ENCODE results near the gene RASAL1.
A peak's percentile ranks its signal among the peaks of the same experiment; 100 is the strongest.

Gene RASAL1

DNA sequence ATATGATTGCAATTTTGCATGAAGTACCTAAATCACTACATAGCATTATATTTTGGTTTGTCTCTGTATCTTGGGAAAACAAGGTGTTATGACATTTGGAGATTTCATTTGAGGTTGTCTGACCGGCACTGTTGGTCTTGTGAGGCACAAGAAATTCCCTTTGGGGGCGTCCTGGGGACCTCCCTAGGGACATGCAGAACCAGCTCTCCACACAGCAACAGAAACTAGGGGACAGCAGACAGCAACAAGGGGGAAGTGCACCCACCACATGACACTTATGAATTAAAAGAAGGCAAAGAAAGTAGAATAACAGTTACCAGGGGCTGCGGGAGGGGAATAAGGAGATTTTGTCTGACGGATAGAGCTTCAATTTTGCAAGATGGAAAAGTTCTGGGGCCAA is 35.4 kb upstream of the RASAL1 start:
- TF ChIP-seq POLR2A (IDR thresholded peaks at IDR 0.05; ENCODE audit: low read depth, low read length), result no peak
- FAIRE-seq (no peak), DNase-seq (ENCODE audit: insufficient read length, low spot score) (no peak)

DNA sequence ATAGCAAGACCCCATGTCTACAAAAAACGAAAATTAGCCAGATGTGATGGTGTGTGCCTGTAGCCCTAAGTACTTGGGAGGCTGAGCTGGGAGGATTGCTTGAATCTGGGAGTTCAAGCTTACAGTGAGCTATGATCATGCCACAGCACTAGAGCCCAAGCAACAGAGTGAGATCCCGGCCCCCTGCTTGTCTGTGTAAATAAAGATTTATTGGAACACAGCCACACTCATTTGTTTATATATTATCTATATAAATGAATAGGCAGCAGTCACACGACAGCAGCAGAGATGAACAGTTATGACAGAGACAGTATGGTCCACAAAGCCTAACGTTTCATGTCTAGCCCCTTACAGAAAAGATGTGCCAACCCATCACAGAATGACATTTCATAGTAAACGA is 34.9 kb upstream of the RASAL1 start:
- no peak for DNase-seq (ENCODE audit: insufficient read length, low spot score)
- TF ChIP-seq POLR2A (IDR thresholded peaks at IDR 0.05; ENCODE audit: low read depth, low read length), result no peak
- FAIRE-seq, result no peak

DNA sequence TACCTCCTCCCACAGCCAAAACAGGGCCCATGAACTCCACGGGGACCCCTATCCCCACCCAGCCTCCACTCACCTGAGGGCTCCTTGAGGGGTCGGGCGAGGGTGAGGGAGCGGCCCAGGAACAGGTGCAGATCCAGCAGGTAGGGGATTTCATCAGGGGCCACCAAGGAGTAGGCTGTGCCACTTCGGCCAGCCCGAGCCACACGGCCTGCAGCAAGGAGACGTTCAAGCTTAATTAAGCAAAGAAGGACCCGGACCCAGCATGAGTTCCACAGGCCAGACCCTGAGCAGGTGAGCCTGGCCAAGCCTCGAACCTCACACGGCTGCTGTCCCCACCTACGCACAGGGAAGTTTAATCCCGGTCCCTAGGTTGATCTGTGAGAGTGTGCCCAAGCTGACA is 34.1 kb upstream of the RASAL1 start:
- DNase-seq (ENCODE audit: insufficient read length, low spot score), result no peak
- no peak for FAIRE-seq
- no peak for TF ChIP-seq POLR2A (IDR thresholded peaks at IDR 0.05; ENCODE audit: low read depth, low read length)

DNA sequence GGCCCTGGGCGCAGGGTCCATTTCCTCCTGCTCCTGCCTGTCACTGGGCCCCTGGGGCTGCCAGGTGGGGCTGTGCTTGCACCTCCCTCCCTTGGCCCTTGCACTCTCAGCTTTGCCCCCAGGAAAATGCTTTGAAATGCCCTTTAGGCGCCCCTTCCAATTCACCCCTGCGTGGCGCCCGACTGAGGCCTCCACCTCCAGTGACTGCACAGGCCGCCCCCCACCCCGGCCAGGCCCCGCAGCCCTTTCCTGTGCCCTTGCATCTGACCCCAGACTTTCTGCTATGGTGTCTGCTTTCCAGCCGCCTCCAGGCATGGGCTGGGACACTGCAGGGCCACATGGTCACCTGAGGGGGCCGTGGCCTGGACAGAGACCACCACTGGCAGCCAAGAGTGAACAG is 32.3 kb upstream of the RASAL1 start:
- no peak for TF ChIP-seq POLR2A (IDR thresholded peaks at IDR 0.05; ENCODE audit: low read depth, low read length)
- DNase-seq (ENCODE audit: insufficient read length, low spot score) (no peak), FAIRE-seq (no peak)

DNA sequence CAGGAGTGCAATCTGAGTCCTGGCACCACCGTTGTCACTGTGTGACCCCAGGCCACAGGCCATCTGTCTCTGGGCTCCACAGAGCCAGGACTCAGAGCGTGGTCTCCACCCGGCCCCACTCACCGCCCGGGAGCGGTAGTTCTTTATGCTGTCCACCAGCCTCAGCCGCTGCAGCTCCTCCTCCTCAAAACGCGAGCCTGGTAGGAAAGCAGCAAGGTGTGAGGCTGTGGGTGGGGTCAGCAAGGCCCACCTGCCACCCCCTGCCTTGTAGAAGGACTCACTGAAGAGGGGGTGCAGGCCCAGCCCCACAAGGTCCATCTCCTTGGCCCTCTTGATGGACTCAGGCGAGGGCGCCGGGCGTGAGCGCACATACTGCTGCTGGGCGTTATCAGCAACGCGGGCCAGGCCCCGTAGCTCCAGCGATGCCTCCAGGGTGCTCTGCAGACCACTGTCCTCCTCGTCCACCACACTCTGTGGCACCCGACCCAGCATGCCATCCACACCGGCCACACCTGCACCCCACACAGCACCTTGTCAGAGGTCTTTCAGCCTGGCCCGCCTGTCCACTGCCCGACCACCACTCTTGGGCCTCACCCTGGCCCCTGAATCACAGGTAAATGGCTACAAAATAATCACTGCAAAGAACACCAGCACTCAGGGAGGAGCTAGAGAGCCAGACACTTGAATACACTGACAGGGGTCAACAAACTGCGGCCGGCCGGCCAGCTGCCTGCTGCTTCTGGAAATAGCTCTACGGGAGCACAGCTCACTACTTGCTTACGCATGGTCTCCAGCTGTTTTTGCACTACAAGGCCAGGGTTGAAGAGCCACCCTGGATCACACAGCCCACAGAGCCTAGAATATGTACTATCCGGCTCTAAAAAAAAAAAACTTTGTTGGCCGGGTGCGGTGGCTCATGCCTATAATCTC is 30.2 kb upstream of the RASAL1 start:
- no peak for TF ChIP-seq POLR2A (IDR thresholded peaks at IDR 0.05; ENCODE audit: low read depth, low read length)
- no peak for DNase-seq (ENCODE audit: insufficient read length, low spot score)
- no peak for FAIRE-seq

DNA sequence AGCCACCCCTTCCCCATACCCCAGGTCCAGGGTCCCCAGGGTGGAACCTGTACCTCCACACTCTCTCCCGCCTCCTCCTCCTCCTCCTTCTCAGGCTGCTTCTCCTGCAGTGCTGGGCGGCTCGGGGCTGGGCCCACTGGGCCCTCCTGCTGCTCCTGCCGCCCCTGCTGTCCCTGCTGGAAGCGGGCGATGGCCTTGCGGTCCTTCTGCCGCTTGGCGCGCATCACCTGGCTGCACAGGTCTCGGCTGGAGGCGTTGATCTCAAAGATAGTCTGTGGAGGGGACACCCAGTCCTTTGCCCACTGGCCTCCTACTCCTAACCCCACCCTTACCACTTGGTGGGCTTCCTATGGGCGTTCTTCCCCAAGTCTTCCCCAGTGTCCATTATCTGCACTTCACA is 28.5 kb upstream of the RASAL1 start:
- no peak for DNase-seq (ENCODE audit: insufficient read length, low spot score)
- no peak for FAIRE-seq
- no peak for TF ChIP-seq POLR2A (IDR thresholded peaks at IDR 0.05; ENCODE audit: low read depth, low read length)

DNA sequence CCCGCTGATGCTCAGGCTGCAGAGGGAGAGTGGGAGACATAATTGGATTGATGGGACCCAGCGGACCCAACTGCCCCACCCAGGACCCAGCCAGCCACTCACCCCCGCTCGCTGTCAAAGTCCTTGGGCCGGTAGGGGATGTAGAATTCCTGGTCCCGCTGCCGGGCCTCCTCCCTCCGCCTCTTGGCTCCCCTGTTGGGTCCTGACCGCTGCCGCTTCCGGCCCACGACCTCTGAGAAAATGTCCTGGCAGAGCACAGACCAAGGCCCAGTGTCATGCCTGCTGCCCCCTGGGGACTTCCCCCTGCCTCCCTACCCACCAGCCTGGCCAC is 27.4 kb upstream of the RASAL1 start:
- no peak for FAIRE-seq
- TF ChIP-seq POLR2A (IDR thresholded peaks at IDR 0.05; ENCODE audit: low read depth, low read length), result no peak
- no peak for DNase-seq (ENCODE audit: insufficient read length, low spot score)

DNA sequence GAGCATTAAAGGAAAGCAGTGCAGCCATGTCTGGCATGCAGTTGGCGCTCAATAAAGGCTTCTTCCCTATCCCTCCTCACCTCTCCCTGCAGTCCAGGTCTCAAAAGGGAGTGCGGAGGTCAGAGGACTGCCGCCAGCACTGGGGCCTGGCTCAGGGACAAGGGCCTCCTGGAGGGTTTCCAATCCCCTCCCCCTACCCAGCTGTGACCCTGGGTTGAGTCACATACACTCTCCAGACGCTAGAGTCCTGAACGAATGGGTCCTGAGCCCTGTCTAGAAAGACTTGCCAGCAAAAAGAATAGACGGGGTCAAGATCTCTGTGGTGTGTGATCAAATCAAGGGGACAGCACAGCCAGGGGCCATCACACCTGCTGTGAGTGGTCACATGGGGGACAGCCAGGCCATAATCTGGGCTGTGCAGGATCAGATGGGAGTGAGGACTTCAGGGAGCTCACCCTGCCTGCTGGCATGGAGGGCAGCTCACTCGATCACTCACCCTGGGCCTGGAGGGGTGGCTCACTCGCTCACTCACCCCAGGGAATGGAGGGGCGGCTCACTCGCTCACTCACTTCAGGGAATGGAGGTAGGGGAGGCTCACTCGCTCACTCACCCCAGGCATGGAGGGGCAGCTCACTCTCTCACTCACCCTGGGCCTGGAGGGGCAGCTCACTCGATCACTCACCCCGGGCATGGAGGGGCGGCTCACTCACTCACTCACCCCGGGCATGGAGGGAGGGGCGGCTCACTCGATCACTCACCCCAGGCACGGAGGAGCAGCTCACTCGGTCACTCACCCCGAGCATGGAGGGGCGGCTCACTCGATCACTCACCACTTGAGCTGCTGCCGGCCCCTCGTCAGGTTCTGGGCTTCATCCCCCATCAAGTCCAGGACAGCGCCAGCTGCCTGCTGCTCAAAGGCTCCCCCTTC is 26.8 kb upstream of the RASAL1 start:
- DNase-seq (ENCODE audit: insufficient read length, low spot score), result peak; percentile 81

DNA sequence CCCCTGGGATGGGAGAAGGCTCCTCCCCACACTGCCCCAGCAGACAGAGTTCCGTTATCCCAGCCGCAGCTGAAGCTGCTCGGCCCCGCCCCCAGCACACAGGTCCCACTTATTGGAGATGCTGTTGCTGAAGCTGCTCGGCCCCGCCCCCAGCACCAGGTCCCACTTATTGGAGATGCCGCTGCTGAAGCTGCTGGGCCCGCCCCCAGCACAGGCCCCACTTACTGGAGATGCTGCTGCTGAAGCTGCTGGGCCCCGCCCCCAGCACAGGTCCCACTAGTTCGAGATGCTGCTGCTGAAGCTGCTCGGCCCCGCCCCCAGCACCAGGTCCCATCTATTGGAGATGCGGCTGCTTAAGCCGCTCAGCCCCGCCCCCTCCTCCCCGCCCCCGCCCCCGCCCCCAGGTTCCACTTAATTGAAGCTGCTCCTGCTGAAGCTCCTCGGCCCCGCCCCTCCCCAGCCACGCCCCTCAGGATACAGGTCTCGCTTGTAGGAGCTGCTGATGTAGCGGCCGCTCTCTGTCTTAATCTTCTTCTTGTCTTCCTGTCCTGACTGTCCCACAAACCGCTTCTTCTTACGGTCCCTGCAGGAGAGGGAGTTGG is 26.0 kb upstream of the RASAL1 start:
- no peak for TF ChIP-seq POLR2A (IDR thresholded peaks at IDR 0.05; ENCODE audit: low read depth, low read length)
- FAIRE-seq, result no peak
- DNase-seq (ENCODE audit: insufficient read length, low spot score), result no peak

More for the DNA sequence above, 26.8 kb upstream of the RASAL1 start:
- no peak for TF ChIP-seq POLR2A (IDR thresholded peaks at IDR 0.05; ENCODE audit: low read depth, low read length)
- no peak for FAIRE-seq

DNA sequence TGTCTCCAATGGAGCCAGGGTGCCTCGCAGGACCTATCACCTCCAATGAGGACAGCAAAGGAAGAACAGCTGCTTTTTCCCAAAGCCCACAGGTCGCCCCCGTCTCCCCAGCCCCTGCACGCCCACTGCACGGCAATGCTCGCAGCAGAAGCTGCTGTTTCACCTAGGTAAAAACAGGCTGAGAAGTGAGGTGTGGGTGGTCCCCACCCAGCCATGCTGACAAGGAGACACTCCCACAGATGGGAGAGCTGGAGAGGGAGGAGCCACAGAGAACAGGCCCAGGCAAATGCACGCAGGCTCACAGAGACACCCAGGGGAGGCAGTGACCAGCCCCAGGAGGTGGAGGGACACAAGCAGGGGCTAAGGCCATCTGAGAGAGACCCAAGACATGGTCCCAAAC is 24.4 kb upstream of the RASAL1 start:
- DNase-seq (ENCODE audit: insufficient read length, low spot score) (no peak), FAIRE-seq (no peak)
- TF ChIP-seq POLR2A (IDR thresholded peaks at IDR 0.05; ENCODE audit: low read depth, low read length), result no peak

DNA sequence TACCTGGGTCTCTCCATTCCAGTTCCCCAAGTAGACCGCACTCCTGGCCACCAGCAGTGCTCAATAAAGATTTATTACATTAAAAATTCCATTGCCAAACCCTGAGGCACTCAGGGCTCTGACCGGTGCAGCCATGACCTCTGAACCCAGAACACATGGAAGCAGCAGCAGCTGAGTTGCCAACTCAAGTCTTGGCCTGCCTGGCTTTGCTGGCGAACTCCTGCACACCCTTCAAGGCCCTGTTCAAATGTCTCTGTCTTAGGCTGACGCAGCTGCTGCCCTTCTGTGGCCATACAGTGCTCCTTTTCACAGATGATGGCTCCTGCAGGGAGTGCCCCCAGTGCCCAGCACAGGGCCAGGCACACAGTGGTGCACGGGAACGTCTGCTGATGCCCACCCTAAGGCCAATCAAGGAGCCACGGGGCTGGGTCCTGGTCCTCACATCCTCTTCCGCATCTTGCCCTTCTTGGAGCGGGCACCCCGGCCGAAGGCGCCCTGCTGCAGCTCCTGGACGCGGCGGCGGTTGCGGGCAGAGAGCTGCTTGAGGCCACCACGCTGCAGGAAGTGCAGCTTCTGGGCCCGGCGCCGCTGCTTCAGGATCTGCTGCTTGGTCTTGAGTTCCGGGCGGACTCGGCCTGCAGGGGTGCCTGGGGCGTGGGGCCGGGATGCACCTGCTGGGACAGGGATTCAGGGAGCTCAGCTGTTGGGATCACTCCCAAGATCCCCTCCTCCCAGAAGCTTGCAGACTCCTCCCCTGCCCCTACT is 23.1 kb upstream of the RASAL1 start:
- TF ChIP-seq POLR2A (IDR thresholded peaks at IDR 0.05; ENCODE audit: low read depth, low read length), result no peak
- DNase-seq (ENCODE audit: insufficient read length, low spot score) (no peak), FAIRE-seq (no peak)

DNA sequence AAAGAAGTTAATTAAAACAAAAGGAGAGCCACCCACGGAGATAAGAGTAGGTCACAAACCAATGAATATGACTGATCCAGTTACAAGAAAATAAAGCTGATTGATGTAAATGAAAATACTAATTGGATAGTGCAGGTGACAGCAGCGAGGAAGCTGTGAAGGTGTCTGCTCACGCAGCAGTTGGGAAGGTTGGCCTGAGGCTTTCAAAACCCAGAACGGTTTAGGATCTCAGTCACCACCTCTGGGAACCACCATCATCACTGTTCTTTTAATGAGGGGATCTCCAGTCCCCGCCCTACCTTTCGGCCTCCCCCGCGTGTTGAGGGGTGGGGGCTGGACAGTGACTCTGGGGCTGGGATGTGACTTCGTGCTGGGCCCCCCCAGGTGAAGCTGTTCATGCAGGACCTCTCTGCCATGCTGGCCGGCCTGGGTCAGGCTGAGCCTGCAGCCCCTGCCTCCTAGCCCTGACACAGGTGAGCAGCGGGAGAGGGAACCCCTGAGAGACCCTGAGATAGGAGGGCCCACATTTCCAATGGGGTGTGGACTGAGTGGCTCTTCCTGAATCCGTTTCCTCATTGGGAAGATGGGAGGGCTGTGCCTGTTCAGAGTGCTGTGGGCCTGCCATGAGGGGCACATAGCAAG is 21.8 kb upstream of the RASAL1 start:
- FAIRE-seq, result no peak

DNA sequence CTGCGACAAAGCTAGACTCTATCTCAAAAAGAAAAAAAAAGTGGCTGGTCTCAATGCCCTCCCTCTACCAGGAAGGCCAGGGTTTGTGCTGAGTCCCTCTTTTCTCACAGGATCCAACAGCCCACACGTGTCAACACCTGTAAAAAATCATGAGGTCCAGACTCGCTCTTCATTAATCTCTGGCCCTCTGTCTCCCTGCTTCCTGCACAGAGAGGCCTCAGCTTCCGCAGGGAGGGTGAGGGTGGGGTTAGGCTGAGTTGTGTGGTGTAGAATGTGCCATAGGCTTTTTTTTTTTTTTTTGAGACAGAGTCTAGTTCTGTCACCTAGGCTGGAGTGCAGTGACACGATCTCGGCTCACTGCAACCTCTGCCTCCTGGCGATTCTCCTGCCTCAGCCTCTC is 20.1 kb upstream of the RASAL1 start:
- TF ChIP-seq POLR2A (IDR thresholded peaks at IDR 0.05; ENCODE audit: low read depth, low read length), result no peak
- DNase-seq (ENCODE audit: insufficient read length, low spot score), result no peak
- FAIRE-seq, result no peak

More for the DNA sequence above, 21.8 kb upstream of the RASAL1 start:
- no peak for DNase-seq (ENCODE audit: insufficient read length, low spot score)
- TF ChIP-seq POLR2A (IDR thresholded peaks at IDR 0.05; ENCODE audit: low read depth, low read length), result no peak
